ENCODE data around the gene LYPLAL1. TPM values are rescaled to one million over a fixed set of nuclear protein-coding genes. Genes with fewer than 3 reads are reported as not detected.

The LYPLAL1 gene
- total RNA-seq, 1 experiment from 2014 or later, result 21.1 TPM

DNA sequence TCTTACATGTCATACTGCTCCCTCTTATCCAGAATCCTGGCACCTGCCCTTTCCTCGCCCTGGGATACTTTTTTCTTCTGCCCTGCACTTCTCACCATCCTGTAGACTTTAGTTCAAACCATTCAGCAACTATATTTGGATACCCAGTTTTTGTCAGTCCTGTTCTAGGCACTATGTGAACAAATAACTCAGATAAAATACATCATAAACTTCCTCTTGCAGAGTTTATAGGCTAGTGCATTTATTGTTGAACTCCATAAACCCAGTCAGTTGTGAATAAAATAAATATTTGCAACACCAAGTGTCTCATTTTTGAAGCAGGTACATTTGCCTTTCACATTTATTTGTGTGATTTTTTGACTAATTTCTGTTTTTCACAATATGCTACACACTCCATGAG lies 4.3 kb downstream of the LYPLAL1 start:
- Histone ChIP-seq H3K79me2 (ENCODE audit: insufficient read depth, low read length) (no peaks in the 10 kb centered on the region), H4K5ac (ENCODE audit: insufficient read length, low read depth, low read length) (no peak overlapping the region), H3K4me2 (ENCODE audit: insufficient read depth, insufficient read length, low read length) (no peak overlapping the region), H2BK12ac (ENCODE audit: insufficient read length, low read depth, low read length) (no peak overlapping the region), H3K23ac (ENCODE audit: insufficient read length, low read depth, low read length) (no peak overlapping the region), H3K4me1 (ENCODE audit: insufficient read depth, low read length) (no peaks in the 10 kb centered on the region), H3K79me1 (ENCODE audit: insufficient read depth, low read depth, low read length, poor library complexity, severe bottlenecking) (no peaks in the 10 kb centered on the region), H3K9ac (ENCODE audit: extremely low read depth, insufficient read length, low read length) (no peak overlapping the region), H2AFZ (ENCODE audit: low read length) (no peak overlapping the region), H2AK5ac (ENCODE audit: insufficient read length, low read length) (no peak overlapping the region), H3K27me3 (ENCODE audit: insufficient read depth, low read length) (no peaks in the 10 kb centered on the region), H2BK20ac (ENCODE audit: low read depth, low read length, poor library complexity, severe bottlenecking) (no peak overlapping the region), H4K20me1 (ENCODE audit: control insufficient read depth, insufficient read depth, insufficient read length) (no peaks in the 10 kb centered on the region), H3K56ac (ENCODE audit: insufficient read length, low read depth, low read length) (no peak overlapping the region), H2BK120ac (ENCODE audit: low read depth, low read length, poor library complexity, severe bottlenecking) (no peak overlapping the region), H3K9me3 (ENCODE audit: control insufficient read depth, low read depth, low read length) (no peaks in the 10 kb centered on the region), H2BK15ac (ENCODE audit: low read depth, low read length) (no peak overlapping the region), H3K14ac (ENCODE audit: insufficient read depth, low read length) (no peak overlapping the region), H4K8ac (replicated peaks; ENCODE audit: insufficient read length, low read depth, low read length) (no peak overlapping the region), H3K4ac (ENCODE audit: low read depth, low read length) (no peak overlapping the region), H3K27ac (ENCODE audit: insufficient read length, low read depth, low read length) (no peak overlapping the region), H4K91ac (ENCODE audit: insufficient read length, low read depth, low read length) (no peak overlapping the region), H3T11ph (ENCODE audit: low read length) (no peak overlapping the region), H2BK5ac (ENCODE audit: insufficient read length, low read length) (no peak overlapping the region), H3K23me2 (ENCODE audit: insufficient read length, low read depth, low read length, poor library complexity, severe bottlenecking) (peaks cover 9% of the 10 kb centered on the region), H3K18ac (ENCODE audit: insufficient read length, low read depth, low read length) (no peak overlapping the region)
- TF ChIP-seq, protein P1, sequence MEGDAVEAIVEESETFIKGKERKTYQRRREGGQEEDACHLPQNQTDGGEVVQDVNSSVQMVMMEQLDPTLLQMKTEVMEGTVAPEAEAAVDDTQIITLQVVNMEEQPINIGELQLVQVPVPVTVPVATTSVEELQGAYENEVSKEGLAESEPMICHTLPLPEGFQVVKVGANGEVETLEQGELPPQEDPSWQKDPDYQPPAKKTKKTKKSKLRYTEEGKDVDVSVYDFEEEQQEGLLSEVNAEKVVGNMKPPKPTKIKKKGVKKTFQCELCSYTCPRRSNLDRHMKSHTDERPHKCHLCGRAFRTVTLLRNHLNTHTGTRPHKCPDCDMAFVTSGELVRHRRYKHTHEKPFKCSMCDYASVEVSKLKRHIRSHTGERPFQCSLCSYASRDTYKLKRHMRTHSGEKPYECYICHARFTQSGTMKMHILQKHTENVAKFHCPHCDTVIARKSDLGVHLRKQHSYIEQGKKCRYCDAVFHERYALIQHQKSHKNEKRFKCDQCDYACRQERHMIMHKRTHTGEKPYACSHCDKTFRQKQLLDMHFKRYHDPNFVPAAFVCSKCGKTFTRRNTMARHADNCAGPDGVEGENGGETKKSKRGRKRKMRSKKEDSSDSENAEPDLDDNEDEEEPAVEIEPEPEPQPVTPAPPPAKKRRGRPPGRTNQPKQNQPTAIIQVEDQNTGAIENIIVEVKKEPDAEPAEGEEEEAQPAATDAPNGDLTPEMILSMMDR (conservative IDR thresholded peaks at IDR 0.05), result no peak
- peaks cover 24 to 26% of the 10 kb centered on the region in 2 experiments for H3K4me1 Mint-ChIP-seq
- no CpG with 5 or more reads among the region's 1 CpG for WGBS (ENCODE audit: extremely low coverage, insufficient read length, low lambda C conversion rate)
- no peak overlapping the region for H3K4me3 Mint-ChIP-seq
- H3K36me3 Mint-ChIP-seq (ENCODE audit: insufficient read depth in 1 of 3, low read depth in 3 of 3), result peaks cover 0 to 9% (median 2%) of the 10 kb centered on the region in 3 experiments; a peak in 1 of 7 replicates
- H3K9me3 Mint-ChIP-seq, result no peaks in the 10 kb centered on the region; a peak in 1 of 5 replicates
- no peak overlapping the region for H3K27ac Mint-ChIP-seq
- no peaks in the 10 kb centered on the region for H3K27me3 Mint-ChIP-seq (ENCODE audit: low read depth)
- no peak for DNase-seq
